NT2/D1 (cell line): ENCODE results near the gene MRPS5.

Experiments
- SUZ12 ChIP-seq: IDR thresholded peaks from 2 replicates; pipeline ENCODE4 v1.6.1; 2011; ENCODE audit not compliant: insufficient read length, insufficient read depth; ENCODE audit errors: extremely low read depth
- YY1 ChIP-seq: IDR thresholded peaks from 2 replicates; pipeline ENCODE4 v1.6.1; 2011; ENCODE audit not compliant: insufficient read length, insufficient read depth
- ZNF274 ChIP-seq: IDR thresholded peaks from 2 replicates; pipeline ENCODE4 v1.6.1; 2011; ENCODE audit warnings: mild to moderate bottlenecking, low read depth, low read length

- TF ChIP-seq SUZ12 (no peak), YY1 (no peak), ZNF274 (no peak)
These were observed 21.7 kb downstream of the MRPS5 start for GRCh38 chr2:95099910-95100309.
